IPS-18a (cell line): ENCODE results near the gene CRYL1.

Experiments used
- H3K27ac ChIP-seq: one replicate; pipeline ENCODE4 v1.5.1; 2013; ENCODE audit warnings: low read length
- H3K27me3 ChIP-seq: one replicate; pipeline ENCODE4 v1.6.1; 2013; ENCODE audit warnings: mild to moderate bottlenecking, low read length; ENCODE audit not compliant: control insufficient read depth, insufficient read depth
- H3K36me3 ChIP-seq: one replicate; pipeline ENCODE4 v1.6.1; 2013; ENCODE audit warnings: low read depth, low read length; ENCODE audit not compliant: control insufficient read depth
- H3K4me1 ChIP-seq: one replicate; pipeline ENCODE4 v1.6.1; 2013; ENCODE audit warnings: low read depth, low read length; ENCODE audit not compliant: control insufficient read depth
- H3K4me3 ChIP-seq: one replicate; pipeline ENCODE4 v1.5.1; 2013; ENCODE audit warnings: low read length
- H3K9ac ChIP-seq: one replicate; pipeline ENCODE4 v1.6.1; 2013; ENCODE audit warnings: mild to moderate bottlenecking, low read length, moderate library complexity
- H3K9me3 ChIP-seq: one replicate; pipeline ENCODE4 v1.6.1; 2013; ENCODE audit warnings: low read depth, low read length; ENCODE audit not compliant: control insufficient read depth

CRYL1 gene

GRCh38 chr13:20559659-20560356 is 34.2 kb upstream of the CRYL1 start:
- no peak overlapping the region for H3K27ac ChIP-seq
- no peaks in the 10 kb centered on the region for H3K36me3 ChIP-seq
- H3K4me3 ChIP-seq, result no peak overlapping the region
- no peak overlapping the region for H3K9ac ChIP-seq
- H3K27me3 ChIP-seq, result no peaks in the 10 kb centered on the region
- no peaks in the 10 kb centered on the region for H3K4me1 ChIP-seq
- no peaks in the 10 kb centered on the region for H3K9me3 ChIP-seq

- no peaks in the 10 kb centered on the region for H3K9me3 ChIP-seq
- H3K27ac ChIP-seq, result no peak overlapping the region
- no peaks in the 10 kb centered on the region for H3K27me3 ChIP-seq
- no peak overlapping the region for H3K4me3 ChIP-seq
- H3K4me1 ChIP-seq, result no peaks in the 10 kb centered on the region
- H3K36me3 ChIP-seq, result no peaks in the 10 kb centered on the region
- H3K9ac ChIP-seq, result no peak overlapping the region
Observed at GRCh38 chr13:20558982-20559381, 33.3 kb upstream of the CRYL1 start.

GRCh38 chr13:20553311-20553710 is 27.7 kb upstream of the CRYL1 start:
- Histone ChIP-seq H3K27ac (no peak overlapping the region), H3K9me3 (no peaks in the 10 kb centered on the region), H3K9ac (no peak overlapping the region), H3K36me3 (no peaks in the 10 kb centered on the region), H3K27me3 (no peaks in the 10 kb centered on the region), H3K4me3 (no peak overlapping the region), H3K4me1 (no peaks in the 10 kb centered on the region)

- H3K27me3 ChIP-seq, result no peaks in the 10 kb centered on the region
- no peaks in the 10 kb centered on the region for H3K9me3 ChIP-seq
- H3K27ac ChIP-seq, result no peak overlapping the region
- H3K9ac ChIP-seq, result no peak overlapping the region
- no peaks in the 10 kb centered on the region for H3K4me1 ChIP-seq
- H3K36me3 ChIP-seq, result no peaks in the 10 kb centered on the region
- H3K4me3 ChIP-seq, result no peak overlapping the region
Observed at GRCh38 chr13:20550799-20551198, 25.1 kb upstream of the CRYL1 start.

GRCh38 chr13:20547479-20547908 is 21.8 kb upstream of the CRYL1 start:
- Histone ChIP-seq H3K4me3 (no peak overlapping the region), H3K9me3 (no peaks in the 10 kb centered on the region), H3K27ac (no peak overlapping the region), H3K27me3 (no peaks in the 10 kb centered on the region), H3K36me3 (no peaks in the 10 kb centered on the region), H3K9ac (no peak overlapping the region), H3K4me1 (no peaks in the 10 kb centered on the region)

GRCh38 chr13:20546556-20546955 is 20.9 kb upstream of the CRYL1 start:
- no peak overlapping the region for H3K27ac ChIP-seq
- no peaks in the 10 kb centered on the region for H3K9me3 ChIP-seq
- H3K36me3 ChIP-seq, result no peaks in the 10 kb centered on the region
- no peak overlapping the region for H3K4me3 ChIP-seq
- H3K4me1 ChIP-seq, result no peaks in the 10 kb centered on the region
- H3K9ac ChIP-seq, result no peak overlapping the region
- peaks cover 4% of the 10 kb centered on the region for H3K27me3 ChIP-seq

GRCh38 chr13:20544201-20544923 is 18.7 kb upstream of the CRYL1 start:
- no peaks in the 10 kb centered on the region for H3K36me3 ChIP-seq
- H3K9ac ChIP-seq, result no peak overlapping the region
- H3K27ac ChIP-seq, result no peak overlapping the region
- peaks cover 11% of the 10 kb centered on the region for H3K27me3 ChIP-seq
- no peak overlapping the region for H3K4me3 ChIP-seq
- H3K4me1 ChIP-seq, result no peaks in the 10 kb centered on the region
- H3K9me3 ChIP-seq, result no peaks in the 10 kb centered on the region

GRCh38 chr13:20536992-20537391 is 11.3 kb upstream of the CRYL1 start:
- H3K4me3 ChIP-seq, result no peak overlapping the region

GRCh38 chr13:20534038-20534608 is 8.5 kb upstream of the CRYL1 start:
- no peaks in the 10 kb centered on the region for H3K36me3 ChIP-seq
- H3K4me1 ChIP-seq, result no peaks in the 10 kb centered on the region
- H3K4me3 ChIP-seq, result no peak overlapping the region
- peaks cover 100% of the 10 kb centered on the region for H3K27me3 ChIP-seq
- H3K9me3 ChIP-seq, result peaks cover 13% of the 10 kb centered on the region
- H3K9ac ChIP-seq, result no peak overlapping the region
- no peak overlapping the region for H3K27ac ChIP-seq

More at GRCh38 chr13:20536992-20537391, 11.3 kb upstream of the CRYL1 start:
- no peaks in the 10 kb centered on the region for H3K36me3 ChIP-seq
- no peak overlapping the region for H3K27ac ChIP-seq
- H3K9me3 ChIP-seq, result peaks cover 13% of the 10 kb centered on the region
- no peaks in the 10 kb centered on the region for H3K4me1 ChIP-seq
- H3K9ac ChIP-seq, result no peak overlapping the region
- peaks cover 81% of the 10 kb centered on the region for H3K27me3 ChIP-seq

- no peak overlapping the region for H3K27ac ChIP-seq
- H3K27me3 ChIP-seq, result peaks cover 100% of the 10 kb centered on the region
Observed at GRCh38 chr13:20528452-20528851, 2.8 kb upstream of the CRYL1 start.

GRCh38 chr13:20526664-20527063 is 1.0 kb upstream of the CRYL1 start:
- no peaks in the 10 kb centered on the region for H3K9me3 ChIP-seq
- H3K4me3 ChIP-seq, result no peak overlapping the region
- H3K27ac ChIP-seq, result no peak overlapping the region
- no peaks in the 10 kb centered on the region for H3K36me3 ChIP-seq
- no peak overlapping the region for H3K9ac ChIP-seq
- peaks cover 5% of the 10 kb centered on the region for H3K4me1 ChIP-seq
- peaks cover 87% of the 10 kb centered on the region for H3K27me3 ChIP-seq

More at GRCh38 chr13:20528452-20528851, 2.8 kb upstream of the CRYL1 start:
- Histone ChIP-seq H3K36me3 (no peaks in the 10 kb centered on the region), H3K4me1 (peaks cover 5% of the 10 kb centered on the region), H3K9ac (no peak overlapping the region), H3K4me3 (no peak overlapping the region), H3K9me3 (no peaks in the 10 kb centered on the region)
